ENCODE data around the gene TOMM6. TPM values are rescaled to one million over a fixed set of nuclear protein-coding genes. Genes with fewer than 3 reads are reported as not detected.

Gene TOMM6
- total RNA-seq = 96.0 and 123 TPM in 2 replicates

DNA sequence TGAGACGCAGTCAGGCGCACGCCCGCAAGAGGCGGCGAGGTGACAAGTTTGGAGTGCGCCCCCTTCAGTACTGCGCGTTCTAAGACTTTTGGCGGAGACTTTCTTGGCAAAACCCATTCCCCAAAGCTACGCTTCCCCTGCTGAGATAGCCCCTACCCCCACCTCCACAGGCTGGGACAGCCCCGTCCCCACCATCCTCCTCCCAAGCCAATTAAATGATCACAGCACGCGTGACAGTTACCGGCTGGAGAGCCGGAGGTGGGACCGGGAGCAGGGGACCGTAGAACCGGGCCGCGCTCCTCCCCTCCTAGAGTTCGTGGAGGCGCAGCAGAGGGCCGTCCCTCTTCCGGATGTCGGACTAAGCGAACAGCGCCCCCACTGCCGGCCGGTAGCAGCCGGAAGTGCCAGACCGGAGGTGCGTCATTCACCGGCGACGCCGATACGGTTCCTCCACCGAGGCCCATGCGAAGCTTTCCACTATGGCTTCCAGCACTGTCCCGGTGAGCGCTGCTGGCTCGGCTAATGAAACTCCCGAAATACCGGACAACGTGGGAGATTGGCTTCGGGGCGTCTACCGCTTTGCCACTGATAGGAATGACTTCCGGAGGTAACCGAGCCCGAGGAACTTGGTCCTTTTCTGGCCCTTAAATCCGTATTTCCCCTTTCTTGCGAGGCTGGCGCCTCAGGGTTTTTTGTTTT lies at the start of gene TOMM6:
Gene TOMM6, plus strand, starts transcription at position 476 of the 699 bp plus-strand sequence. Its CDS starts 4 bp downstream, at position 480.

DNA sequence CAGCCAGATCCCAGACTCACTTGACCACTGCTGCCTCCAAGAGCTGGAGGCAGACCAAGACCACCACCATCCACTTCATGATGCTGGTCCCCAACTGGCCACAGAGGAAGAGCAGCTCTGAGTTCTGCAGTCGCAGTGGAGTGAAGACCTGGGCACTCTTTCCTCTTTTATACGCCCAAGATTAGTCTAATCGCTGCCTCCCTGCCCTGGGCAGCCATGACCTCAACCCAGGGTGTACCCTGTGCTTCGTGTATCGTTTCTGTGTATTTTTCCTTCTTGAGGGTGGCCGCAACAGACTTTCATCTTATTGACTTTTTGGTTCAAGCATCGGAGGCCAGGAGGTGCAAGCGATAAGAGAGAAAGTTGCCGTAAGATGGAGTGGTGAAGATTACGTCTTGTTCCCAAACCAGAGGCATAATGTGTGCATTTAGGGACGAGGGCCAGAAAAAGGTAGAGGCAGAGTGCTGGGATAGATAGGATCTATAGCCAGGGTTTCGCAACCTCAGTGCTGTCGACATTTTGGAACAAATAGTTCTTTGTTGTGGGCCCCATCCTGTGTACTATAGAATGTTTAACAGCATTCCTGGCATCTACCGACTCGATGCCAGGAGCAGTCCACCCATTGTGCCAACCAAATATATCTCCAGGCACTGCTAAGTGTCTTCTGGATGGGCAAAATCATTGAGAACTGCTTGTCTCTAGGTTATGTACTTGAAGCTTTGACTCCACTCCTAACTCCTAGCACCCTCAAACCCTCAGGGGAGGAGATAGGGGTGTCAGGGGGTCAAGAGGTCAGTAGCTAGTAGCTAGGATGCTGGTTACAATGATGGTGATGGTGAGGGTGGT lies 40.0 kb upstream of the TOMM6 start, which contains the start of gene PGC:
Gene PGC, minus strand, starts transcription at position 142 of the 846 bp plus-strand sequence. Its CDS starts 63 bp downstream, at position 79.

DNA sequence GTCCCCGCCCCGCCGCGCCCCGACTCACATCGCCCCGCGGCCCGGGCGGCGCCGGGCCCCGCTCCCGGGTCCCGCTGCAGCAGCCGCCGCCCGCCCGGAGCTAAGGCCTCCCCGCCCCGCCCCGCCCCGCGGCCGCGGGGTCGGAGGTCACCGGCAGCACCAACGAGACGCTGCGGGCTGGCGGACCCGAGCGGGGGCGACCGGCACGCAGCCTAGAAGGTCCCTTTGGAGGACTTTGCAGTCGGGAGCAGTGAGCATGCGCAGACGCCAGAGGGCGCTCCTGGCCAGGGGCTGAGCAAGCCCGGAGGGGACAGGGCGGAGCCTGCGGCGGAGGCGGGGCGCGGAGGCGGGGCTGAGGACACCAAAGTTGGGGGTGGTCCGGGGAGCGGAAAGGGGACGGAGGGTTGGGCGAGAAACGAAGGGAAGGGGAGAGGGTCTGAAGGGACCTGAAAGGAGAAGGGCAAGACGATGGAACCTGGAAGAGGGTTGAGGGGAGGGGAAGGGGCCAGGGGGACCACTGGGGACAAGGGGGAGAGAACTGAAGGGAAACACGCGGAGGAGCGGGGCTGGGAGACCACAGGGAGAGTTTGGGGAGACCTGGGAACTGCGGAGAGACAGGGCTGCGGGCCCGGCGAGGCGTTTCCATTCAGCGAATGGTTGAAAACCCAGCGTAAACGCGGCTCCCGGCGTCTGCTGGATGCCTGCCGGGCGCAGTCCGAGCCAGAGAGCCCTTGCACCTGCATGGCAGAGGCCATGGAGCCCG lies 7.5 kb upstream of the TOMM6 start, which contains the start of gene FRS3:
Gene FRS3, minus strand, starts transcription at position 113 of the 763 bp plus-strand sequence. CDS start 2,913 bp downstream, outside the sequence.

DNA sequence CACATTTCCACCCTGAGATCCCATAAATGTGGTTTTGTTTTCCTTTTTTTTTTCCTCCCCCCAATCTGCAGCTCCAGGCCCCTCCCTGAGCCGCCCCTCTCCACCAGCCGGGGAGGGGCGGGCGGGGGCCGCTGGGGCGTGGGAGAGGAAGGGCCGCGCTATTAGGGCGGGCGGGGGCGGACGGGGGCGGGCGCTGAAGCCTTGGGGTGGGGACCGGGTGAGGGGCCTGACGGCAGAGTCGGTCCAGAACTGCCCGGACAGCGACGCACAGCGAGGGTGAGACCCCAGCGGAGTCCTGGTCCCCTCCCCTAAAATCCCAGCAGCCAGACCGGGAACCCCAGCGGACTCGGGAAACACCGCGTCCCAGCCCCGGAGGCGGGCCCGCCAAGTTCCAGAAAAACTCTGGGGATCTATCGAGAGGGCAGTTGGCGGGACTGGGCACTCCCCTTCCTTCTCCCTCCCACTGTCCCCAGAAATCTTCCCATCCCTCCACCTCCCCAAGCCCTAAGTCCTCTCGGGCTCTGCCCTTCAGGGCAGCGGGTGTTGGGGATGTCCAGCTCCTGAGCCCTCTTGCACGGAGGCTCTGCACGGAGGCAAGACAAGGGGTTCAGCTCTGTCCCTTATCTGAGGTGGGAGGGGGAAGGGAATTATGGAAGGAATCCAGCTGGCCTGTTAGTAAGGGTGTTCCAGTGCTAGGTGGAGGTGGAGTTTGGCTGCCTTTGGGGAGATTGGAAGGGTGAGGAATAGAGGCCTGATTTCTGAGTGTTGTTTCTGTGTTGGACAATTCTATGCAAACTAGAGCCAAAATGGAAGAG lies 6.7 kb upstream of the TOMM6 start, which contains the start of gene PRICKLE4:
Gene PRICKLE4, plus strand, starts transcription at position 232 of the 815 bp plus-strand sequence. CDS start 2,692 bp downstream, outside the sequence.

Small RNAs within 50 kb of the gene (small RNA-seq; reads per million reads assigned to genes)
- gene AL365205.2 (not detected), gene AL365205.3 (not detected), gene RF00393 (not detected)

Other genes with a start within 250 kb of the TOMM6 start
- 6.0 and 7.8 TPM in 2 replicates for gene FOXP4, start 241.3 kb upstream of the TOMM6 start, total RNA-seq
- gene MDFI, start 149.2 kb upstream of the TOMM6 start, total RNA-seq = 43.4 and 82.3 TPM in 2 replicates
- gene TFEB, start 52.1 kb upstream of the TOMM6 start, total RNA-seq = 3.3 and 4.2 TPM in 2 replicates
- gene PGC, start 40.3 kb upstream of the TOMM6 start, total RNA-seq = not detected in 2 replicates
- gene FRS3, start 7.8 kb upstream of the TOMM6 start, total RNA-seq = 1.3 and 2.0 TPM in 2 replicates
- 2.8 and 6.2 TPM in 2 replicates for gene PRICKLE4, start 6.9 kb upstream of the TOMM6 start, total RNA-seq
- gene USP49, start 107.7 kb downstream of the TOMM6 start, total RNA-seq = 3.2 and 3.9 TPM in 2 replicates
- gene MED20, start 133.4 kb downstream of the TOMM6 start, total RNA-seq = 33.3 and 37.0 TPM in 2 replicates
- 31.8 and 33.6 TPM in 2 replicates for gene BYSL, start 133.8 kb downstream of the TOMM6 start, total RNA-seq
- 55.7 and 85.3 TPM in 2 replicates for gene CCND3, start 154.1 kb downstream of the TOMM6 start, total RNA-seq